Islet precursor cell (in vitro differentiated cells): ENCODE results near the gene OR4X2.
"Not testable (repeated sequence)": the region's sequence is repeated elsewhere in the genome, so short reads cannot be mapped to it uniquely, and the experiment has no call there.

Source experiments
- DNase-seq: peaks from one replicate; pipeline ENCODE4 v3.0.0-alpha.2; 2018

Gene OR4X2, protein sequence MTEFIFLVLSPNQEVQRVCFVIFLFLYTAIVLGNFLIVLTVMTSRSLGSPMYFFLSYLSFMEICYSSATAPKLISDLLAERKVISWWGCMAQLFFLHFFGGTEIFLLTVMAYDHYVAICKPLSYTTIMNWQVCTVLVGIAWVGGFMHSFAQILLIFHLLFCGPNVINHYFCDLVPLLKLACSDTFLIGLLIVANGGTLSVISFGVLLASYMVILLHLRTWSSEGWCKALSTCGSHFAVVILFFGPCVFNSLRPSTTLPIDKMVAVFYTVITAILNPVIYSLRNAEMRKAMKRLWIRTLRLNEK

DNA sequence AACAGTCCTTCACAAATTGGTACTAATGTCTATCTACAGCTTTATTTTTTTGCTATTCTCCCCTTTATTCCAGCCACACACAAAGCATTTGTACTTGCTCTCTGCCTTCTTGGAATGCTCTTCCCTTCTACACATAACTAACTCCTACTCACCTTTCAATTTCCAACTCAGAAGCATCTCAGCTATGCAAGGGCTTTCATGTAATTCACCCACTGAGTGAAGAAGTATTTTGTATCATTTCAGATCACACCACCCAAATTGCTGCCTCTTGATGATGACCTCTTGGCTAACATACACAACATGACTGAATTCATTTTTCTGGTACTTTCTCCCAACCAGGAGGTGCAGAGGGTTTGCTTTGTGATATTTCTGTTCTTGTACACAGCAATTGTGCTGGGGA, at the start of gene OR4X2:
Gene OR4X2, plus strand, starts transcription at position 301 of the 400 bp plus-strand sequence. Its CDS starts 0 bp downstream, at position 301.
- no peak for DNase-seq

DNA sequence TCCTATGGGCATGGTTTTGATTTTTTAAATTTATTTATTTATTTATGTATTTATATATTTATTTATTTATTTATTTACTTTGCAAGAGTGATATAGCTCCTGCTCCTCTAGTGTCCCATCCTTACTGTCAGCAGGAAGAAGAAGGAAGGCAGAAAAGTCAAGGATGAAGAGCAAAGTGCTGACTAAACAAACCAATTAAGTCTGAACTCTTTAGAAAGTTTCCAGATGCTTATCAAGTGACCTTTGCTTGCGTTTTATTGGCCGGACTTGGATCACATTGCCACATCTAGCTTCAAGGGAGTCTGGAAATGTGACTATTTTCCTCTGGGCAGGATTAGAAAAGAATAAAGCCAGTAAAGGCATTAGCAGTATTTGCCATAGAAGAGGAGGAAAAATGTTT, 37.0 kb upstream of the OR4X2 start:
- DNase-seq = no peak

DNA sequence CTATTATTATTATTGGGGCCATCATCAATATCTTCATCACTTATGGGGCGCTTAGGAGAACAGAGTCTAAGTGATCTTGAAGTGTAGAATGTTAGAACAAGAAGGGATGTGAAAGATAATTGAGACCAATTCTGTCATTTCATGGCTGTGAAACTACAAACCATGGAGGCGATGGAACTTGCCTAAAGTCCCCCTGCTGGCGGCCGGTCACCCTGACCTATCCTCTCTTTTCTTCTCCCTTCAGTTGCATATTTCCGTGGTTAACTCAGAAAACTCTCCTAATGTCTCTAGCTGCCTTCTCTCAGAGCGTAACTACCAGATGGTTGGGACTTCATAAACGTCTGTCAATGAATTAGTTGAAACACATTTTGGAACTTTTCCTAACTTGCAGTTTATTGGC, 34.9 kb upstream of the OR4X2 start:
- peak; percentile 52 for DNase-seq

DNA sequence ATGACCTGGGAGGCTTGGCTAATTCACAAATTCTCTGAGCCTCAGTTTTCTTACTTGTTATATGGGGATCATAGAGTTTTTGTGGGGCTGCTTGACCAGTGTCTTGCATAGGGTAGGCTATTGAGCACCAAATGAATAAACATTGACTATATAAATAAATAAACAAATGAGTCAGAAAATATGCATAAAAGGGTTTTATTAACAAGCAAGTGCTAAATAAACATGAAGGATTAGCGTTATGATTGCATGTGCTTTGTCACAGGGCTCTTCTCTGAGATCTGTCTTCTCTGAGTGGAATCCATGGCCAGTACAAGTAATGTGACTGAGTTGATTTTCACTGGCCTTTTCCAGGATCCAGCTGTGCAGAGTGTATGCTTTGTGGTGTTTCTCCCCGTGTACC, 28.4 kb upstream of the OR4X2 start, which contains the start of gene OR4B1:
Gene OR4B1, plus strand, starts transcription at position 301 of the 400 bp plus-strand sequence. Its CDS starts 0 bp downstream, at position 301.
- no peak for DNase-seq

DNA sequence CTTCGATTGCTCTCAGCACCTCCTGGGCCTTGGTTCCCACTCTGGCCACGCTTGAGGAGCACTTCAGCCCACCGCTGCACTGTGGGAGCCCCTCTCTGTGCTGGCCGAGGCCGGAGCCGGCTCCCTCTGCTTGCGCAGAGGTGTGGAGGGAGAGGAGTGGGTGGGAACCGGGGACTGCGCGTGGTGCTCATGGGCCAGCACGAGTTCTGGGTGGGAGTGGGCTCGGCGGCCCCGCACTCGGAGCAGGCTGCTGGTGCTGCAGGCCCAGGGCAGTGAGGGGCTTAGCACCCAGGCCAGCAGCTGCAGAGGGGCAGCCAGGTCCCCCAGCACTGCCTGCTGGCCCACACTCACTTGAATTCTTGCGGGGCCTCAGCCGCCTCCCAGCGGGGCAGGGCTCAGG, 16.1 kb upstream of the OR4X2 start:
- DNase-seq = no peak

DNA sequence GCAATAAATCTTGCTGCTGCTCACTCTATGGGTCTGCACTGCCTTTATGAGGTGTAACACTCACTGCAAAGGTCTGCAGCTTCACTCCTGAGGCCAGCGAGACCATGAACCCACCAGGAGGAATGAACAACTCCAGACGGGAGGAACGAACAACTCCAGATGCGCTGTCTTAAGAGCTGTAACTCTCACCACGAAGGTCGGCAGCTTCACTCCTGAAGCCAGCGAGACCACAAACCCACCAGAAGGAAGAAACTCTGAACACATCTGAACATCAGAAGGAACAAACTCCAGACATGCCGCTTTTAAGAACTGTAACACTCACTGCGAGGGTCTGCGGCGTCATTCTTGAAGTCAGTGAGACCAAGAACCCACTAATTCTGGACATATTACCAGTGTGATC, 14.8 kb upstream of the OR4X2 start:
- DNase-seq = not testable (repeated sequence)

DNA sequence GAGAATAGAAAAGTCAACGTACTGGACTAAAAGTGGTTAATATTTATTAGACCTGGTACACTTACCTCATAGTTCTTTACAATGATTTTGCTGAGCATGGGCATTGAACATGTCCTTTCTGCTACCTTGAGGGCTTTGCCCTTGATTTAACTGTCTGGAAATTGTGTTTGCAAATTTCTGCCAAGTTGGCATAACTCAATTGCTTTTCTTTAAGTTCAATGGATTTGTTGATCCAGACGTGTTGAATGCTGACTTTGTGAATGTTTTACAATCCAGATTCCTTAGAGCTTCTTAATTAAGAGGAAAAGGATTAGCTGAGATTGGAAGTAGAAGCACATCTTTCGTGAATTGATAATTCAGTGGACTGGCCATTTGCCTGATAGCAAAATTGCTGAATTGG, 7.2 kb upstream of the OR4X2 start:
- DNase-seq = no peak

DNA sequence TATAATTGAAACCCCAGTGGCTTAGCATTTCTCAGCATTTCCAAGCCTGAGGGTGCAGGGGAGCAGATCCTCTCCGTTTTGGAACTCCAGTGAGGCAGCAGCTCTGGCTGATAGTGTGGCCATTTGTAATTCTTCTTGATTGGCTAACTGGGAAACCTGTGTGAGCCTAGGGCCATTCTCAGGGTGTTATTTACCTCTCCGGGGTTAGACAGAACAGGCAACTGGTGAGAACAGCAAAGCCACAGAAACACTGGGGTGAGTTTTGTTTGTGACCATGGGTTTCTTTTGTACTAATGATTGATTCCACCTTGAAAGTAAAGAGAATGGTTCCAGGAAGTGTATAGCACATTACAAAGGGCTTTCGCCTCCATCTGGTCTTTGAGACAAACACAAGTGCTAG, 2.4 kb upstream of the OR4X2 start:
- no peak for DNase-seq

DNA sequence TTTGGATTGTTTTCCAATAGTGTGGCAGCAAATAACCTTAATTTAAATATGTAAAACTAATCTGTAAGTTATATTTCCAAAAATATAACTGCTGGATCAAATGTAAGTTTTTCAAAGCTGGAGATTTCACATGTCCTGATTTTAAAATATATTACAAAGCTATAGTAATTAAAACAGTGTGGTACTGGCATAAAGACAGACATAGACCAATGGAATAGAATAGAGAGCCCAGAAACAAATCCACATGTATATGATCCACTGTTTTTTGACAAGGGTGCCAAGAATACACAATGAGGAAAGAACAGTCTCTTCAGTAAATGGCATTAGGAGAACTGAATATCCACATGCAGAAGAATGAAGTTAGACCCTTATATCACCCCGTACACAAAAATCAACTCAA, 4.0 kb downstream of the OR4X2 start:
- no peak for DNase-seq

DNA sequence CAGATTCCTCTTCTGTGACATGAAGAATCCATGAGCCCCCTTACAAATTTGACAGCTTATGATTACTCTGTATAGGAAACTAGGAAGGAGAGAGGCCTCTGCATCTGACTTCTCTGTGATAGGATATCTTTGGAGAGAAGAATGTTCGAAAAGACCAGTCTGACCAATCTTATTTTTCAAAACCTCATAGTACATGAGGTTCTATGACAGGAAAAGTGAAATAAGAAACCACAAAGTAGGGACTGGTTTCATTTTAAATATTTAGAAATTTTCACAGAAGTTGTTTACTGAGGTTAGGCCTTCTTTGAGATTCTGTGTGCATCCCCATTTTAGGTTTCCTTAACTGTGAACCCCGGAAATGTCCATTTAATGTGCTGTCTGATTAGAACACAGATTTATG, 16.7 kb downstream of the OR4X2 start:
- DNase-seq = no peak

DNA sequence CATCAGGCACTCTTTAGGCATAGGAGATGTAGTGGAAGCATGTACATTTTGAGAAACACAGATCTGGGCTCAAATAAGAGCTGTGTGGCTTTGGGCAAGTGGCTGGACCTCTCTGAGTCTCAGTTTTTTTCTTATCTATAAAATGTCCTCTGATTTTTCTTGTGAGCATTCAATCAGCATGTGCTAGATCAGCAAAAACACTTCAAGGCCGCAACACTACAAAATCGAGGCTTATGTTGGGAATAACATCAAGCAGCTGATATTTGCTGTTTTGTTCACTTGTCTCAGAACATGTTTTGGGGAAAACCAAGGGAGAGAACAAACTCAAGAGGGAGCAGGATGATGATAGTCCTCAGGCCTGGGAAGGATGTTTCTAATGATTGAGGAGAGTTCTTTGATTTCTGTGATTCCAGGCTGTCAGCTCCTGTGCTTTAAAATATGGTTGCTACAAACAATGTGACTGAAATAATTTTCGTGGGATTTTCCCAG, 18.6 kb downstream of the OR4X2 start, which contains the start of gene OR4X1:
Gene OR4X1, plus strand, starts transcription at position 439 of the 489 bp plus-strand sequence. Its CDS starts 0 bp downstream, at position 439.
- no peak for DNase-seq

DNA sequence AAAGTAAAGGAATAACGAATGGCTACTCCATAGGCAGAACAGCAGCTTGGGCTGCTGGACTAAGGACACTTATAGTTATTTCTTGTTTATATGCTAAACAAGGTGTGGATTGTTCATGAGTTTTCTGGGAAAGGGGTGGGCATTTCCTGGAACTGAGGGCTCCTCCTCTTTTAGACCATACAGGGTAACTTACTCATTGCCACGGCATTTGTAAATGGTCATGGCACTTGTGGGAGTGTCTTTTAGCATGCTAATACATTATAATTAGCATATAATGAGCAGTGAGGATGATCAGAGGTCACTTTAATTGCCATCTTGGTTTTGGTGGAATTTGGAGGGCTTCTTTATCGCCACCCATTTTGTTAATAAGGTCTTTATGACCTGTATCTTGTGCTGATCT, 25.7 kb downstream of the OR4X2 start:
- no peak for DNase-seq

DNA sequence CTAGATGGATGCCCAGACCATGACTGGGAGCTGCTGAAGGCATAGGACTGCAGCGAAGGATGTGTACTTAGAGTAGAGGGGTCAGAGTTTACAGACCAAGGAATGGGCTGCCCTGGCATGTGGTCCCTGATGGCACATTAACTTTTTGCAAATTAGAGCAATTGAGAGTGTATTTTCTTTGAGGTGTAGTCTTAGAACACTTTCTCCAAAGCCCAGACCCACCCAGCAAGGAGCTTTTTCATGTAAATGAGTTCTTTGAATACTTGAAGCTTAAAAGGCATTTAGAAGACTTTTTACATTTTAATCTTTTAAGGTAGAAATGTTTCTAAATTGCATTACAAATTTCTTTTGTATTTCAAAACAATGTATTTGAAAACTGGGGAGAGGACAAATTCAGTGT, 27.7 kb downstream of the OR4X2 start:
- DNase-seq = no peak
